Neural cell (in vitro differentiated cells): ENCODE measurements around the gene FZD8. TPM values are rescaled to one million over a fixed set of nuclear protein-coding genes. Genes with fewer than 3 reads are reported as not detected.

ENCODE experiments used
- H2AFZ ChIP-seq: fragments of 200-600, 300-800 bp; sonication (generic), shearing (Covaris generic); 2 replicates; pipeline ENCODE4 v1.6.0; 2014; ENCODE audit warnings: low read depth, mild to moderate bottlenecking, antibody characterized with exemption, low read length, moderate library complexity
- H3F3A ChIP-seq: fragments of 200-600 bp; shearing (Covaris generic); 2 replicates; pipeline ENCODE4 v1.6.1; 2016; ENCODE audit warnings: mild to moderate bottlenecking, moderate library complexity, mixed read lengths, antibody characterized with exemption, low read length; ENCODE audit not compliant: insufficient read depth, poor library complexity, severe bottlenecking
- H3K27ac ChIP-seq: fragments of 200-600, 300-800 bp; sonication (generic), shearing (Covaris generic); 2 replicates; pipeline ENCODE4 v1.5.1; 2014; ENCODE audit warnings: mild to moderate bottlenecking, low read length, moderate library complexity
- H3K27me3 ChIP-seq: fragments of 300-800, 200-600 bp; sonication (generic), shearing (Covaris generic); 2 replicates; pipeline ENCODE4 v1.6.0; 2014; ENCODE audit warnings: mild to moderate bottlenecking, low read depth, low read length, moderate library complexity; ENCODE audit not compliant: insufficient read depth
- H3K36me3 ChIP-seq: fragments of 300-800, 200-600 bp; sonication (generic), shearing (Covaris generic); 2 replicates; pipeline ENCODE4 v1.5.1; 2014; ENCODE audit warnings: mild to moderate bottlenecking, antibody characterized with exemption, low read length, moderate library complexity; ENCODE audit not compliant: insufficient read depth
- H3K4me2 ChIP-seq: fragments of 300-800, 200-600 bp; sonication (generic), shearing (Covaris generic); 2 replicates; pipeline ENCODE4 v1.6.0; 2014; ENCODE audit warnings: mild to moderate bottlenecking, low read length
- H3K4me3 ChIP-seq: fragments of 300-800, 200-600 bp; sonication (generic), shearing (Covaris generic); 2 replicates; pipeline ENCODE4 v1.5.1; 2014; ENCODE audit warnings: mild to moderate bottlenecking, low read length, moderate library complexity
- H3K79me2 ChIP-seq: fragments of 200-600 bp; shearing (Covaris generic); replicated peaks from 2 replicates; pipeline ENCODE4 v1.6.0; 2014; ENCODE audit warnings: mild to moderate bottlenecking, low read length, moderate library complexity; ENCODE audit not compliant: insufficient read depth
- H3K9ac ChIP-seq: fragments of 300-800, 200-600 bp; sonication (generic), shearing (Covaris generic); 2 replicates; pipeline ENCODE4 v1.6.1; 2016; ENCODE audit warnings: mild to moderate bottlenecking, low read length, mixed read lengths
- H3K9me2 ChIP-seq: fragments of 200-600 bp; shearing (Covaris generic); 2 replicates; pipeline ENCODE4 v1.6.1; 2016; ENCODE audit warnings: mild to moderate bottlenecking, low read length, mixed read lengths; ENCODE audit not compliant: insufficient read depth
- H3K9me3 ChIP-seq: fragments of 200-600, 300-800 bp; sonication (generic), shearing (Covaris generic); 2 replicates; pipeline ENCODE4 v1.6.1; 2016; ENCODE audit warnings: mild to moderate bottlenecking, mixed run types, low read length, moderate library complexity, mixed read lengths
- H4K20me1 ChIP-seq: fragments of 200-600 bp; shearing (Covaris generic); 2 replicates; pipeline ENCODE4 v1.6.1; 2016; ENCODE audit warnings: mild to moderate bottlenecking, mixed run types; ENCODE audit not compliant: insufficient read depth
- EP300 ChIP-seq: fragments of 450-650 bp; conservative IDR thresholded peaks from 2 replicates; pipeline ENCODE4 v1.6.1; 2014; ENCODE audit warnings: antibody characterized with exemption, mild to moderate bottlenecking, moderate library complexity; ENCODE audit not compliant: poor library complexity, severe bottlenecking
- EZH2 ChIP-seq: fragments of 200-600, 300-800 bp; shearing (Covaris generic), sonication (generic); IDR thresholded peaks from 2 replicates; pipeline ENCODE4 v1.6.1; 2014; ENCODE audit warnings: antibody characterized with exemption, low read length, borderline replicate concordance, mild to moderate bottlenecking; ENCODE audit not compliant: insufficient read depth, poor library complexity, severe bottlenecking
- MXI1 ChIP-seq: fragments of 450-650 bp; conservative IDR thresholded peaks from 2 replicates; pipeline ENCODE4 v1.6.1; 2014; ENCODE audit warnings: antibody characterized with exemption, mild to moderate bottlenecking; ENCODE audit not compliant: poor library complexity, severe bottlenecking
- POLR2AphosphoS5 ChIP-seq: IDR thresholded peaks from 2 replicates; pipeline ENCODE4 v1.6.1; 2012
- RAD21 ChIP-seq: fragments of 450-650 bp; conservative IDR thresholded peaks from 2 replicates; pipeline ENCODE4 v1.6.1; 2014; ENCODE audit warnings: antibody characterized with exemption, mild to moderate bottlenecking, moderate library complexity
- SMC3 ChIP-seq: fragments of 450-650 bp; conservative IDR thresholded peaks from 2 replicates; pipeline ENCODE4 v1.6.1; 2014; ENCODE audit warnings: antibody characterized with exemption, mild to moderate bottlenecking, moderate library complexity; ENCODE audit not compliant: poor library complexity
- TAF1 ChIP-seq: IDR thresholded peaks from 2 replicates; pipeline ENCODE4 v1.6.1; 2012; ENCODE audit warnings: low read depth
- polyA plus RNA-seq: library from polyadenylated mRNA; depleted of rRNA; stranded (reverse); fragments of >200 nt; gene quantifications from 2 replicates; pipeline ENCODE4 v1.2.3, GENCODE V29; 2014
- TF ChIP-seq, protein P1 (sequence below): fragments of 450-650 bp; IDR thresholded peaks from 2 replicates; pipeline ENCODE4 v1.5.1; 2014; ENCODE audit warnings: antibody characterized with exemption, mild to moderate bottlenecking, moderate library complexity; ENCODE audit not compliant: poor library complexity, severe bottlenecking
- TF ChIP-seq, protein P2 (sequence below): IDR thresholded peaks from 2 replicates; pipeline ENCODE4 v1.6.1; 2012; ENCODE audit warnings: borderline replicate concordance

Gene FZD8
- polyA plus RNA-seq, 1 donor from 2014 or later, result 1.6 TPM

DNA sequence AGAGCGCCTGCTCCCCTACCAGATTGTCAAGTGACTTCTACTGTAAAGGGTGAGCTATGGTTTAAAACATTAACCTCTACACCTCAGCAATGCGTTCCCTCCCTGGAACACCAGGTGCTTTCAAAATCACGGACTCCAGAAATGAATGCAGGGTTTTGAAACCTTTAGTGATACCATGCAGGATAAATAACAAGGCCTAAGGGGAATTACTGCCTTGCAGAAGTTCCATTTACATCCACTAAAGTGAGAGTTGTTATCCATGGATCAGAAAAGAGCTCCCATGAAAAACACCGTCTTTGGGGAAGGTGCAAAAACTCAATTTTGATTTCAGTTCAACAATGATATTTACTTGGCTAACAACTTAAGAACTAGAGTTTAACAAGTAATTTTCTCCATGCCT, 4.0 kb downstream of the FZD8 start:
- Histone ChIP-seq H3K9me2 (no peaks in the 10 kb centered on the region), H3K9ac (no peak overlapping the region), H3K4me3 (peak overlapping the region; percentile 37), H3K4me2 (peak overlapping the region; percentile 65), H3K27ac (no peak overlapping the region), H3F3A (peaks cover 6% of the 10 kb centered on the region), H2AFZ (no peak overlapping the region), H3K36me3 (no peaks in the 10 kb centered on the region), H4K20me1 (no peaks in the 10 kb centered on the region), H3K27me3 (peaks cover 11% of the 10 kb centered on the region), H3K9me3 (no peaks in the 10 kb centered on the region), H3K79me2 (peaks cover 4% of the 10 kb centered on the region)
- TF ChIP-seq, protein P1, sequence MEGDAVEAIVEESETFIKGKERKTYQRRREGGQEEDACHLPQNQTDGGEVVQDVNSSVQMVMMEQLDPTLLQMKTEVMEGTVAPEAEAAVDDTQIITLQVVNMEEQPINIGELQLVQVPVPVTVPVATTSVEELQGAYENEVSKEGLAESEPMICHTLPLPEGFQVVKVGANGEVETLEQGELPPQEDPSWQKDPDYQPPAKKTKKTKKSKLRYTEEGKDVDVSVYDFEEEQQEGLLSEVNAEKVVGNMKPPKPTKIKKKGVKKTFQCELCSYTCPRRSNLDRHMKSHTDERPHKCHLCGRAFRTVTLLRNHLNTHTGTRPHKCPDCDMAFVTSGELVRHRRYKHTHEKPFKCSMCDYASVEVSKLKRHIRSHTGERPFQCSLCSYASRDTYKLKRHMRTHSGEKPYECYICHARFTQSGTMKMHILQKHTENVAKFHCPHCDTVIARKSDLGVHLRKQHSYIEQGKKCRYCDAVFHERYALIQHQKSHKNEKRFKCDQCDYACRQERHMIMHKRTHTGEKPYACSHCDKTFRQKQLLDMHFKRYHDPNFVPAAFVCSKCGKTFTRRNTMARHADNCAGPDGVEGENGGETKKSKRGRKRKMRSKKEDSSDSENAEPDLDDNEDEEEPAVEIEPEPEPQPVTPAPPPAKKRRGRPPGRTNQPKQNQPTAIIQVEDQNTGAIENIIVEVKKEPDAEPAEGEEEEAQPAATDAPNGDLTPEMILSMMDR, result no peak
- TF ChIP-seq, protein P2, sequence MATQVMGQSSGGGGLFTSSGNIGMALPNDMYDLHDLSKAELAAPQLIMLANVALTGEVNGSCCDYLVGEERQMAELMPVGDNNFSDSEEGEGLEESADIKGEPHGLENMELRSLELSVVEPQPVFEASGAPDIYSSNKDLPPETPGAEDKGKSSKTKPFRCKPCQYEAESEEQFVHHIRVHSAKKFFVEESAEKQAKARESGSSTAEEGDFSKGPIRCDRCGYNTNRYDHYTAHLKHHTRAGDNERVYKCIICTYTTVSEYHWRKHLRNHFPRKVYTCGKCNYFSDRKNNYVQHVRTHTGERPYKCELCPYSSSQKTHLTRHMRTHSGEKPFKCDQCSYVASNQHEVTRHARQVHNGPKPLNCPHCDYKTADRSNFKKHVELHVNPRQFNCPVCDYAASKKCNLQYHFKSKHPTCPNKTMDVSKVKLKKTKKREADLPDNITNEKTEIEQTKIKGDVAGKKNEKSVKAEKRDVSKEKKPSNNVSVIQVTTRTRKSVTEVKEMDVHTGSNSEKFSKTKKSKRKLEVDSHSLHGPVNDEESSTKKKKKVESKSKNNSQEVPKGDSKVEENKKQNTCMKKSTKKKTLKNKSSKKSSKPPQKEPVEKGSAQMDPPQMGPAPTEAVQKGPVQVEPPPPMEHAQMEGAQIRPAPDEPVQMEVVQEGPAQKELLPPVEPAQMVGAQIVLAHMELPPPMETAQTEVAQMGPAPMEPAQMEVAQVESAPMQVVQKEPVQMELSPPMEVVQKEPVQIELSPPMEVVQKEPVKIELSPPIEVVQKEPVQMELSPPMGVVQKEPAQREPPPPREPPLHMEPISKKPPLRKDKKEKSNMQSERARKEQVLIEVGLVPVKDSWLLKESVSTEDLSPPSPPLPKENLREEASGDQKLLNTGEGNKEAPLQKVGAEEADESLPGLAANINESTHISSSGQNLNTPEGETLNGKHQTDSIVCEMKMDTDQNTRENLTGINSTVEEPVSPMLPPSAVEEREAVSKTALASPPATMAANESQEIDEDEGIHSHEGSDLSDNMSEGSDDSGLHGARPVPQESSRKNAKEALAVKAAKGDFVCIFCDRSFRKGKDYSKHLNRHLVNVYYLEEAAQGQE, result no peak
- TF ChIP-seq RAD21 (no peak), SMC3 (no peak), EP300 (no peak), EZH2 (no peak), TAF1 (no peak), MXI1 (no peak), POLR2AphosphoS5 (no peak)

- H3K79me2 ChIP-seq, result peaks cover 4% of the 10 kb centered on the region
- H3K36me3 ChIP-seq, result no peaks in the 10 kb centered on the region
- H3K9ac ChIP-seq, result no peak overlapping the region
- H3K27ac ChIP-seq, result no peak overlapping the region
- peaks cover 6% of the 10 kb centered on the region for H3K27me3 ChIP-seq
- no peaks in the 10 kb centered on the region for H4K20me1 ChIP-seq
- TF ChIP-seq MXI1 (no peak), EZH2 (no peak), SMC3 (no peak), POLR2AphosphoS5 (no peak), TAF1 (no peak)
- no peaks in the 10 kb centered on the region for H3K9me2 ChIP-seq
- peak overlapping the region; percentile 37 for H3K4me3 ChIP-seq
- H3F3A ChIP-seq, result peaks cover 6% of the 10 kb centered on the region
- H3K4me2 ChIP-seq, result peak overlapping the region; percentile 11
- no peak overlapping the region for H2AFZ ChIP-seq
- H3K9me3 ChIP-seq, result no peaks in the 10 kb centered on the region
Measured at GRCh38 chr10:35637462-35637861, 4.6 kb downstream of the FZD8 start.
